GM13977 (cell line): Measurements from ENCODE around the gene NAT8.

Experiments used
- DNase-seq: peaks from one replicate; pipeline ENCODE4 v3.0.0; 2012; ENCODE audit warnings: low spot score
- in situ Hi-C: fragments of 300-500 bp; cut with MboI; formaldehyde crosslinking; loops from one replicate; pipeline ENCODE4 v1.12.0; 2022; ENCODE audit warnings: low sequenced_read_pairs, low pct_unique_long_range_greater_than_20kb, mixed read lengths, inconsistent platforms; ENCODE audit not compliant: unreplicated experiment
- TF ChIP-seq, protein P1 (sequence below): IDR thresholded peaks from 2 replicates; pipeline ENCODE4 v1.5.1; 2012; ENCODE audit warnings: mild to moderate bottlenecking, control low read depth; ENCODE audit not compliant: insufficient read depth; ENCODE audit errors: extremely low read depth, missing control alignments

Gene NAT8

GRCh38 chr2:73594251-73594650 lies 48.0 kb downstream of the NAT8 start:
- DNase-seq = no peak
- TF ChIP-seq, protein P1, sequence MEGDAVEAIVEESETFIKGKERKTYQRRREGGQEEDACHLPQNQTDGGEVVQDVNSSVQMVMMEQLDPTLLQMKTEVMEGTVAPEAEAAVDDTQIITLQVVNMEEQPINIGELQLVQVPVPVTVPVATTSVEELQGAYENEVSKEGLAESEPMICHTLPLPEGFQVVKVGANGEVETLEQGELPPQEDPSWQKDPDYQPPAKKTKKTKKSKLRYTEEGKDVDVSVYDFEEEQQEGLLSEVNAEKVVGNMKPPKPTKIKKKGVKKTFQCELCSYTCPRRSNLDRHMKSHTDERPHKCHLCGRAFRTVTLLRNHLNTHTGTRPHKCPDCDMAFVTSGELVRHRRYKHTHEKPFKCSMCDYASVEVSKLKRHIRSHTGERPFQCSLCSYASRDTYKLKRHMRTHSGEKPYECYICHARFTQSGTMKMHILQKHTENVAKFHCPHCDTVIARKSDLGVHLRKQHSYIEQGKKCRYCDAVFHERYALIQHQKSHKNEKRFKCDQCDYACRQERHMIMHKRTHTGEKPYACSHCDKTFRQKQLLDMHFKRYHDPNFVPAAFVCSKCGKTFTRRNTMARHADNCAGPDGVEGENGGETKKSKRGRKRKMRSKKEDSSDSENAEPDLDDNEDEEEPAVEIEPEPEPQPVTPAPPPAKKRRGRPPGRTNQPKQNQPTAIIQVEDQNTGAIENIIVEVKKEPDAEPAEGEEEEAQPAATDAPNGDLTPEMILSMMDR = no peak
- in situ Hi-C loops = no loop called here

DNA sequence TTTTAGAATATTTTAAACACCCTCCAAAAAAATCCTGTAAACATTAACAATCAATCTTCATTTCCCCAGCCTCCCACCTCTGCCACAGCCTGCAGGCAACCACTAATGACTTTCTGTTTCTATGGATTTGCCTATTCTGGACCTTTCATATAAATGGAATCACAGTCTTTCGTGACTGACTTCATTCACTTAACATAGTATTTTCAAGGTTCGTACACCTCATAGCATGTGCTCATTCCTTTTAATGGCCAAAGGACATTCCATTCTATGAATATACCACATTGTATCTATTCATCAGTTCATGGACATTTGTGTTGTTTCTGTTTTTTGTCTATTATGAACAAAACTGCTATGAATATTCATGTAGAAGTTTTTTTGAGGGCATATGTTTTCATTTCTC lies 48.5 kb downstream of the NAT8 start:
- DNase-seq = no peak
- TF ChIP-seq, protein P1 = no peak

More for the DNA sequence above, 48.5 kb downstream of the NAT8 start:
- in situ Hi-C loops = no loop called here
